Tibial nerve (tissue), 4 donors: Measurements from ENCODE around the gene FAM98B. TPM values are rescaled to one million over a fixed set of nuclear protein-coding genes. Genes with fewer than 3 reads are reported as not detected.

Source experiments
- DNase-seq, 2 donors: peaks; one replicate each; pipeline ENCODE4 v3.0.0-alpha.2; 2019; ENCODE audit warnings: low spot score in 2 of 2
- H3K27ac ChIP-seq, 4 donors: fragments of 200-600 bp; sonication (generic) in 3 of 4; one replicate each; pipeline ENCODE4 v1.5.1; 2017 to 2019; ENCODE audit warnings: mild to moderate bottlenecking in 1 of 4
- H3K27me3 ChIP-seq, 2 donors: fragments of 200-600 bp; sonication (generic) in 1 of 2; one replicate each; pipeline versions ENCODE4 v1.5.1 to v1.6.0; 2017 to 2019
- H3K36me3 ChIP-seq, 3 donors: fragments of 200-600 bp; sonication (generic); one replicate each; pipeline ENCODE4 v1.5.1; 2018 to 2019
- H3K4me1 ChIP-seq, 4 donors: fragments of 200-600 bp; sonication (generic) in 3 of 4; one replicate each; pipeline ENCODE4 v1.5.1; 2017 to 2019
- H3K4me3 ChIP-seq, 4 donors: fragments of 200-600 bp; sonication (generic) in 3 of 4; one replicate each; pipeline ENCODE4 v1.5.1; 2017 to 2019; ENCODE audit warnings: mild to moderate bottlenecking in 1 of 4, moderate library complexity in 1 of 4
- H3K9me3 ChIP-seq, 4 donors: fragments of 200-600 bp; sonication (generic) in 3 of 4; one replicate each; pipeline ENCODE4 v1.5.1; 2017 to 2019
- CTCF ChIP-seq, 5 experiments: fragments of 200-600 bp in 3 of 5; fragments of 450-650 bp in 2 of 5; sonication (generic) in 3 of 5; IDR thresholded peaks; one replicate each; pipeline ENCODE4 v1.5.1; 2016 to 2019; ENCODE audit warnings: antibody characterized with exemption in 5 of 5, mild to moderate bottlenecking in 3 of 5, moderate library complexity in 2 of 5
- EP300 ChIP-seq, 2 donors: sonication (generic); formaldehyde crosslinking; IDR thresholded peaks; one replicate each; pipeline ENCODE4 v1.6.1; 2017; ENCODE audit warnings: antibody characterized with exemption in 2 of 2, mild to moderate bottlenecking in 1 of 2
- POLR2A ChIP-seq, 2 donors: fragments of 450-650 bp; IDR thresholded peaks; one replicate each; pipeline ENCODE4 v1.6.1; 2017; ENCODE audit warnings: antibody characterized with exemption in 2 of 2, mild to moderate bottlenecking in 2 of 2, moderate library complexity in 2 of 2
- WGBS, 2 donors: methylation state at CpG; one replicate each; pipeline ENCODE4 v1.1.5; 2018; 5-methylcytosine and 5-hydroxymethylcytosine counted together
- total RNA-seq, 4 donors: library from RNA; depleted of rRNA; stranded (reverse); fragments of >200 nt; gene quantifications; one replicate each; pipeline ENCODE4 v1.1.0, GENCODE V29; 2016

Gene FAM98B
- total RNA-seq, 4 donors from 2014 or later, result 7.3 to 17.5 (median 10.9) TPM

- TF ChIP-seq EP300 (IDR thresholded peaks at IDR 0.05) (no peak), CTCF (IDR thresholded peaks at IDR 0.05) (no peak), POLR2A (IDR thresholded peaks at IDR 0.05) (no peak)
- Histone ChIP-seq H3K36me3 (peaks cover 0 to 13% (median 0%) of the 10 kb centered on the region in 3 donors), H3K4me3 (no peak overlapping the region), H3K27ac (no peak overlapping the region), H3K27me3 (no peaks in the 10 kb centered on the region), H3K4me1 (peaks cover 0 to 35% (median under 1%) of the 10 kb centered on the region in 4 donors), H3K9me3 (no peaks in the 10 kb centered on the region)
- 76% methylated on average over 3 of the region's 3 CpGs for WGBS, 2 donors
- no peak for DNase-seq
Measured at GRCh38 chr15:38460543-38460942, 6.6 kb downstream of the FAM98B start.

GRCh38 chr15:38461066-38461833, 7.3 kb downstream of the FAM98B start:
- H3K36me3 ChIP-seq, result peaks cover 0 to 13% (median 0%) of the 10 kb centered on the region in 3 donors
- H3K4me3 ChIP-seq, result no peak overlapping the region
- no peak for DNase-seq
- H3K9me3 ChIP-seq, result no peaks in the 10 kb centered on the region
- peaks cover 0 to 28% (median 0%) of the 10 kb centered on the region in 4 donors for H3K4me1 ChIP-seq
- 87 to 89% methylated on average over 2 of the region's 2 CpGs for WGBS, 2 donors
- no peak overlapping the region for H3K27ac ChIP-seq
- no peaks in the 10 kb centered on the region for H3K27me3 ChIP-seq
- TF ChIP-seq EP300 (IDR thresholded peaks at IDR 0.05), result no peak
- no peak for TF ChIP-seq CTCF (IDR thresholded peaks at IDR 0.05)
- TF ChIP-seq POLR2A (IDR thresholded peaks at IDR 0.05), result no peak

GRCh38 chr15:38463893-38464292, 10.0 kb downstream of the FAM98B start:
- no peak for TF ChIP-seq POLR2A (IDR thresholded peaks at IDR 0.05)
- no peak for TF ChIP-seq CTCF (IDR thresholded peaks at IDR 0.05)
- no peak for TF ChIP-seq EP300 (IDR thresholded peaks at IDR 0.05)
- Histone ChIP-seq H3K36me3 (peaks cover 0 to 16% (median 0%) of the 10 kb centered on the region in 3 donors), H3K27me3 (no peaks in the 10 kb centered on the region), H3K4me3 (no peak overlapping the region), H3K27ac (no peak overlapping the region), H3K4me1 (peaks cover 0 to 16% (median 0%) of the 10 kb centered on the region in 4 donors), H3K9me3 (no peaks in the 10 kb centered on the region)
- 85 to 87% methylated on average over 3 of the region's 3 CpGs for WGBS, 2 donors
- DNase-seq, result no peak

- 68 to 92% methylated on average over 4 of the region's 4 CpGs for WGBS, 2 donors
- H3K9me3 ChIP-seq, result no peaks in the 10 kb centered on the region
- H3K4me1 ChIP-seq, result peaks cover 0 to 14% (median 0%) of the 10 kb centered on the region in 4 donors
- H3K27ac ChIP-seq, result no peak overlapping the region
- H3K36me3 ChIP-seq, result peaks cover 0 to 11% (median 0%) of the 10 kb centered on the region in 3 donors
- TF ChIP-seq POLR2A (IDR thresholded peaks at IDR 0.05), result no peak
- no peak for TF ChIP-seq EP300 (IDR thresholded peaks at IDR 0.05)
- no peak for TF ChIP-seq CTCF (IDR thresholded peaks at IDR 0.05)
- H3K27me3 ChIP-seq, result no peaks in the 10 kb centered on the region
- no peak overlapping the region for H3K4me3 ChIP-seq
- no peak for DNase-seq
Measured at GRCh38 chr15:38464675-38465074, 10.7 kb downstream of the FAM98B start.

- H3K27ac ChIP-seq, result no peak overlapping the region
- no peak for DNase-seq
- no peak overlapping the region for H3K4me3 ChIP-seq
- TF ChIP-seq EP300 (IDR thresholded peaks at IDR 0.05) (no peak), POLR2A (IDR thresholded peaks at IDR 0.05) (no peak), CTCF (IDR thresholded peaks at IDR 0.05) (no peak)
- peaks cover 0 to 39% (median 0%) of the 10 kb centered on the region in 3 donors for H3K36me3 ChIP-seq
- no peaks in the 10 kb centered on the region for H3K27me3 ChIP-seq
- H3K4me1 ChIP-seq, result no peaks in the 10 kb centered on the region
- 86 to 91% methylated on average over 1 of the region's 1 CpG for WGBS, 2 donors
- H3K9me3 ChIP-seq, result no peaks in the 10 kb centered on the region
Measured at GRCh38 chr15:38470816-38471215, 16.9 kb downstream of the FAM98B start.
